Measurements from ENCODE around the gene NEUROD2.

- no peak for TF ChIP-seq CEBPB (IDR thresholded peaks at IDR 0.05)
- no peak for TF ChIP-seq NPAS2 (CRISPR knock-in tag; IDR thresholded peaks at IDR 0.05; ENCODE audit: borderline replicate concordance)
- no peak for TF ChIP-seq CTCF (IDR thresholded peaks at IDR 0.05)
- TF ChIP-seq POLR2A (IDR thresholded peaks at IDR 0.05; ENCODE audit: low read length) = no peak
- no peak for TF ChIP-seq MAFK (IDR thresholded peaks at IDR 0.05; ENCODE audit: partially characterized antibody)
- TF ChIP-seq ELK1 (IDR thresholded peaks at IDR 0.05; ENCODE audit: low read depth, low read length) = no peak
These were observed 41.1 kb upstream of the NEUROD2 start for GRCh38 chr17:39648616-39649366.
